ENCODE results near the gene CLEC3B.
A peak's percentile ranks its signal among the peaks of the same experiment; 100 is the strongest.

Gene CLEC3B

DNA sequence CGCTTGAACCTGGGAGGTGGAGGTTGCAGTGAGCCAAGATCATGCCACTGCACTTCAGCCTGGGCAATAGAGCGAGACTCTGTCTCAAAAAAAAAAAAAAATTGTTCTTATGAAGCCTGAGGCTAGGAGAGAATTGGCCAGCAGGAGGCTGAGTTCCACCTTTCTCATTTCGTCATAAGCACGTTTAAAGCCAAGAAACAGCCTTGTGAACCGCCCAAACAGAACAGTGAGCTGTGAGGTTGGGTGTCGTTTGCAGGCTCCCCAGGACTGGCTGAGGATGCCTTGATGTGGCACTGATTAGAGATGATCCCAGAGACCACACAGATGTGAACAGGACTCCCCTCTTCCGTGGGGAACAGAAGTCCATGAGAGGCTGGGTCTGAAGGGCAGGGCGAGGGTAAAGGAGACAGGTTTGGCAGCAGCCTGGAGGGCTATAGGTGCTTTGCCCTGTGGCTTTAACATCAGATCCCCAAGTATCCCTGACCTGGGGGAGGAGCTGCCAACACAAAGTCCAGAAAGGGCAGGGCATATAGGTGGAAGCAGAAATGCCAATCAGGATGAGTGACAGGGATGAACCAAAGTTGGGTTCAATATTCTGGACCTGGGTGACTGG is 52.9 kb downstream of the CLEC3B start:
- H3K4me3 ChIP-seq (ENCODE audit: low read length): no peak overlapping the region
- DNase-seq (ENCODE audit: low read depth): peak; percentile 40
- TF ChIP-seq, protein P1, sequence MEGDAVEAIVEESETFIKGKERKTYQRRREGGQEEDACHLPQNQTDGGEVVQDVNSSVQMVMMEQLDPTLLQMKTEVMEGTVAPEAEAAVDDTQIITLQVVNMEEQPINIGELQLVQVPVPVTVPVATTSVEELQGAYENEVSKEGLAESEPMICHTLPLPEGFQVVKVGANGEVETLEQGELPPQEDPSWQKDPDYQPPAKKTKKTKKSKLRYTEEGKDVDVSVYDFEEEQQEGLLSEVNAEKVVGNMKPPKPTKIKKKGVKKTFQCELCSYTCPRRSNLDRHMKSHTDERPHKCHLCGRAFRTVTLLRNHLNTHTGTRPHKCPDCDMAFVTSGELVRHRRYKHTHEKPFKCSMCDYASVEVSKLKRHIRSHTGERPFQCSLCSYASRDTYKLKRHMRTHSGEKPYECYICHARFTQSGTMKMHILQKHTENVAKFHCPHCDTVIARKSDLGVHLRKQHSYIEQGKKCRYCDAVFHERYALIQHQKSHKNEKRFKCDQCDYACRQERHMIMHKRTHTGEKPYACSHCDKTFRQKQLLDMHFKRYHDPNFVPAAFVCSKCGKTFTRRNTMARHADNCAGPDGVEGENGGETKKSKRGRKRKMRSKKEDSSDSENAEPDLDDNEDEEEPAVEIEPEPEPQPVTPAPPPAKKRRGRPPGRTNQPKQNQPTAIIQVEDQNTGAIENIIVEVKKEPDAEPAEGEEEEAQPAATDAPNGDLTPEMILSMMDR (conservative IDR thresholded peaks at IDR 0.05; ENCODE audit: low read length): peak; percentile 25; the same call in 1 of the 2 replicates

DNA sequence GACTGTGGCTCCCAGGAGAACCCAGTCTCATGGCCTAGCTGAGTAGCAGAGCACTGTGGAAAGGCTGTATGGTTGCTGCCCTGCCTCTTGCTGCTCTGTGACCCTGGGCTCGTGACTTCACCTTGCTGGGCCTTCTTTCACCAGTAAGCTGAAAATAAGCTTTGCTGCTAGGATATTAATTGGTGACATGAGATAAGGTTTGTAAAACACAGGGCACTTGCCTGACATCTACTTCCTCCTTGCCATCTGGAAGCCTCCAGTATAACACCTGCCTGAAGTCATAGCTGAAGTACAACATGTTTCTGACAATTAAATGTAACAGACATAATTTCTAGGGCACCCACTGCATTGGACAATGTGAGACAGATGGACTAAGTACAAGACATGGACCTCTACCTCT is 53.6 kb downstream of the CLEC3B start:
- TF ChIP-seq, protein P1 (conservative IDR thresholded peaks at IDR 0.05; ENCODE audit: low read length): no peak
- DNase-seq (ENCODE audit: low read depth): no peak
- no peak overlapping the region for H3K4me3 ChIP-seq (ENCODE audit: low read length)

GRCh38 chr3:45080824-45081223 is 54.7 kb downstream of the CLEC3B start:
- TF ChIP-seq, protein P1 (conservative IDR thresholded peaks at IDR 0.05; ENCODE audit: low read length): no peak
- no peak overlapping the region for H3K4me3 ChIP-seq (ENCODE audit: low read length)
- DNase-seq (ENCODE audit: low read depth): no peak

DNA sequence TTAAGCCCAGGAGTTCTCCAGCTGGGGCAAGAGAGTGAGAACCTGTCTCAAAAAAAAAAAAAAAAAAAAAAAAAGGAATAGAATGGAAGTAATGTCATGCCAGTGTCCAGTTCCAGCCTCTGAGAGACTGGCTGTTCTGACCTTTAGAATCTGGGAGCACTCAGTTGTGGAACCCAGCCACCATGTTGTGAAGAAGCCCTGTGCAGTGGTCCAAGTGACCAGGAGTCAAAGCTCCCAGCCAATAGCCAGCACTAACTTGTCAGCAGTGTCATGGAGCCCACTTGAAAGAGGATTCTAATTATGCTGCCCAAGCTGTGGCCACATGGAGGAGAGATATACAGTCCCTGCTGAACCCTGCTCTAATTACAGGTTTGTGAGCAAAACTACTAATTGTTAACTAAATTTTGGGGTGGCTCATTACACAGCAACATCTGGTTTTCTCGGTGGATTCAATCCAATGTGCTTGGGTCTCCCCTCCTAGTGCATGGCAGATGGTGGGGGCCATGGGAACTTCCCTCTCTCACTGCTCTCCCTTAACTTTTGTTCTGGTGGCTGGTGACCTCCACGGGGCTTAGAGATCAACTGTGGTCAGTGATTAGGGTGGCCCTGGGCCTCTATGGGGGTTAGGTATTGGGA is 55.5 kb downstream of the CLEC3B start:
- no peak overlapping the region for H3K4me3 ChIP-seq (ENCODE audit: low read length)
- TF ChIP-seq, protein P1 (conservative IDR thresholded peaks at IDR 0.05; ENCODE audit: low read length): no peak
- no peak for DNase-seq (ENCODE audit: low read depth)

GRCh38 chr3:45082142-45082538 is 56.0 kb downstream of the CLEC3B start:
- DNase-seq (ENCODE audit: low read depth): peak; percentile 81
- TF ChIP-seq, protein P1 (conservative IDR thresholded peaks at IDR 0.05; ENCODE audit: low read length): no peak
- H3K4me3 ChIP-seq (ENCODE audit: low read length): no peak overlapping the region

DNA sequence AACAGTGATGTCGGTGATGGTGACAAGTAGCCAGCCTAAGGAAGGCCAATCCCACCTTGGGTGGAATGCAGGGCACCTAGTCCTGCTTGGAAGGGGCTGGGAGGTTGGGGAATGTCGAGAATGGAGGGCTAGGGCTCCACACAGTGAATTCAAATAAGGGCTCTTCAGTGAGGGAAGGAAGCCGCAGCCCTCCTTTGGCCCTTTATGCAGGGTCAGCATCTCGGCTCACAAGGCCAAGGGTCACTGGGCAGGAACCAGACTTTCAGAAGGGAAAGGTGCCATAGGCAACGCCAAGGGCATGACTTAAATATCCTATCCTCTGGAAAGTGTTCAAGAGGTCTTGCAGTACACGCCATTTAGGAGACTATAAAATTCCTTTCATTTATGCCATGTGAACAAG is 56.9 kb downstream of the CLEC3B start:
- no peak overlapping the region for H3K4me3 ChIP-seq (ENCODE audit: low read length)
- TF ChIP-seq, protein P1 (conservative IDR thresholded peaks at IDR 0.05; ENCODE audit: low read length): no peak
- no peak for DNase-seq (ENCODE audit: low read depth)

GRCh38 chr3:45084361-45084760 is 58.3 kb downstream of the CLEC3B start:
- TF ChIP-seq, protein P1 (conservative IDR thresholded peaks at IDR 0.05; ENCODE audit: low read length): no peak
- H3K4me3 ChIP-seq (ENCODE audit: low read length): no peak overlapping the region
- DNase-seq (ENCODE audit: low read depth): no peak
